HG03064 (cell line): ENCODE data around the gene C19orf25.

Source experiments
- ATAC-seq: cut with Tn5 transposase; IDR thresholded peaks from one replicate; pipeline ENCODE4 v1.9.1; 2021; ENCODE audit warnings: low read depth; ENCODE audit not compliant: unreplicated experiment

The C19orf25 gene

DNA sequence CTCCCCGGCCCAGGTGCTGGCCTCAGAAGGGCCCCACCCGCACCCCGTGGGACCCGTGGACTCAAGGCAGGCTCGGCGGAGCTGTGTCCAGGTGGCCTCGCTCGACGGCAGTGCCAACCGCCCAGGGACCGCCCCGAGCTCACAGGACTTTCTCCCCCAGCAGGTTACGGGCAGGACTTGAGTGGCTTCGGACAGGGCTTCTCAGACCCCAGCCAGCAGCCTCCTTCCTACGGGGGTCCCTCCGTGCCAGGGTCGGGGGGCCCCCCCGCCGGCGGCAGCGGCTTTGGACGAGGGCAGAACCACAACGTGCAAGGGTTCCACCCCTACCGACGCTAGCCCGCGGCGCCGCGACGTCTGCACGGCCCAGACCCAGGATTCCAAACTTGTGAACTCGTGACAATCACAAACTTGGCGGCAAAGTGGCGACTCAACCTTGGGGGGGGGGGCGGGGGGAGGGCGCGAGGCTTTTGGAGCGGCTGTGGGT is 44.4 kb downstream of the C19orf25 start:
- no peak for ATAC-seq

DNA sequence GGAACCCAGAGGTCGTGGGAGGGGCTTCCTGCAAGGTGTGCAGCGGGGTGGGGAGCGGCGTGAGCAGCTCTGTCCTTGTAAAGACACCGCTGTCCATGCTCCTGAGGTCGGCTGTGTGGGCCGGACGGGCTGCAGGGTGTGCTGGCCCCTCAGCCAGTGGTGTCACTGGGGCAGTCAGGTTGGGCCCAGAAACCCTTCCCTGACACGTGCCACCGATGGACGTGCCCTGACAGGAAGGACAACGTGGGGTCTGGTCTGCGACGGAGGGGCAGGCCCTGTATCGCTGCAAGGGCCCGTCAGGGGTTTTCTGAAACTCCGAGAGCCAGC is 45.0 kb downstream of the C19orf25 start:
- ATAC-seq = no peak

DNA sequence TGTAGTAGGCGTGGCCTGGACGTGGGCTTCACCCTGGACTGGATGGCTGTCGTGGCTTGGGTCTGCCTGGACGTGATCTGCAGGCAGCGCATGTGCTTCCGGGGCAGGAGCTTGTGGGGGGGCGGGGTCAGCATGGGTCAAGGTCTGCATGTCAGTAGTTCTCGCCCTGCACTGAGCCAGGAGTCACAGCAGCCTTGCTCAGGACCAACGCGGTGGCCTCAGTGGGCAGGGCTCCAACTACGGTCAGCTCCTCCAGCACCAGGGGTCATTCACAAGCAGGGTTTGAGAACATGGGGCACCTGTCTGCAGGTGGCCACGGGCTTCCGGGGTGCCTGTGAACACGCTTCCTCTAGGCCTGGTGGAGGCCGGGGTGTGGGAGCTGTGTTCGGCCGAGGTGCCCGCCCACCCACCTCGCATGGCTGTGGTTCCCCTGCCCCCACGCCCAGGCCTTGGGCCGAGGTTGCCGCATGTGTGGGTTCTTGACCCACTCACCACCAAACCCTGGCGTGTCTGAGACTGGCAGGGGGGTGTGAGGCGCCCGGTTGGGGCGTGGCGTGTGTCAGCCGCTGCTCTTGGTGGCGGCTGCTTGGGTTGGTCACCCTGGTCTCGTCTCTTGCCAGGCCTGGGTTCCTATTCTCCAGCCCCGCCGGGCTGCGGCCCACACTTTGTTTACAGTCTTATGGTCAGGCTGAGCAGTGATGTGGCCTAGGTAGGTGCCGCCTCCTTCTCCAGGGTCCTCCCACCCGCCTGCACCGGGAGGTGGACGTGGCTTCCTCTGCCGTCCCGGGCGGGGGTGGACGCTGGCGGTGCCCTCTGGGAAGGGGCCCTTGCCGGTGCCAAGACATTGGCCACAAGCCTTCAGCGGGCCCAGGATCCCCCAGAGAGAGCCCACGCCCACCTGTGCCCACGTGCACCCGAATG is 45.6 kb downstream of the C19orf25 start:
- ATAC-seq = no peak

DNA sequence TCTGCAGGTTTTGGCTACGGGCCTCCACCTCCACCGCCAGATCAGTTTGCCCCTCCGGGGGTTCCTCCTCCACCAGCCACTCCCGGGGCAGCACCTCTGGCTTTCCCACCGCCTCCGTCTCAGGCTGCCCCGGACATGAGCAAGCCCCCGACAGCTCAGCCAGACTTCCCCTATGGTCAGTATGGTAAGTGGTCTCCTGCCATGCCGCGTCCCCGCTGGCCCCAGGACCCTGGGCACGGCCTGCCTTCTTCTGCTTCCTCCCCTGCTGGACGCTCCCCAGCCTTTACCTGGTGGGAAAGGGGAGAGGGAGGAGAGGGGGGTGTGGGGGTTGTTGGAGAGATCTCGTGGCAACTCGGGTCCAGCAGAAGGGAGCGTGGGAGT is 46.5 kb downstream of the C19orf25 start:
- no peak for ATAC-seq

DNA sequence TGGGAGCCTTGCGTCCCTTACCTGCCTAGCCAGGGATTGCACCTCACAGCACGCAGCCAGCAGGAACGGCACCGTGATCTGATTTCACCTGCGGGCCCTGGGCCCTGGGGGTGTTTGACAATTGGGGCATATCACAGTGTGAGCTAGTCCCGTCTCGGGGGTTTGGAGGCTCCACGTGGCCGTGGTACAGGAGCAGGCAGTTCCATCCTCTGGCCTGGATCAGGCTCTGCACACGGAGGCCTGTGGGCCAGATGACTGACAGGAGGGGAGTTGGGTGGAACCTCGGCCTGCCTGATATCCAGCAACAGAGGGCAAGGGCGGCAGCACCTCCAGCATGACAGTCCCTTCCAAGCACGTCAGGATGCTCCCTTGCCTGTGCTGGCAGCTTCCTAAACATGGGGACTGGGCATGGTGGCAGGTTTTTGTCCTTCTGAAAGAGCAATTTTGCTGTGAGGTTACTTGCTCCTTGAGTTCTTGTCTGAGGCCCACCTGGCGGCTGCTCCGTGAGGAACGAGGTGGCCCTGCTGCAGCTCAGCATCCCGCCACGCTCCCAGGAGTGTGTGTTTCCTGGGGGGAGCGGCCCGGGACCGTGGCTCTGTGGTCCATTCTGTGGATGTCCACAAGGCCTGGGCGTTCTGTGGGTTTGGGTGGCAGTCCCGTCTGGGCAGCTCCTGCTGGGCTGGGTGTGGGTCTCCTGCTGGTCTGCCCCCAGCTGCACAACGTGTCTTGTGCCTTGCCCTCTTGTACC is 47.1 kb downstream of the C19orf25 start:
- no peak for ATAC-seq

DNA sequence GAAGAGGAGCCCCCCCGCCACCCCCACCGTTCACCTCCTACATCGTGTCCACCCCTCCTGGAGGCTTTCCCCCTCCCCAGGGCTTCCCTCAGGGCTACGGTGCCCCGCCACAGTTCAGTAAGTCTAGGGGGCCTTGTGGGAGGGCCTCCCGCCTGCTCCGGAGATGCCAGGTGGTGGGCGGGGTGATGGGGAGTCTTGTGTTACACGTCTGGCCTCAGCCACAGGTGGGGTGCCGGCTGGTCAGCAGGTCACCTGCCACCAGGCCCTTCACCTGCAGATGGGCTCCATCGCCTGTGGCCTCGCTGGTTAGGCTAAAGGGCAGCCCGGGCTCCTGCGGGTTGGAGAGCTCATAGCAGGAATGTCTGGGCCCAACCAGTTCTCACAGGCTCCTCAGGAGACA is 48.8 kb downstream of the C19orf25 start:
- ATAC-seq = no peak

DNA sequence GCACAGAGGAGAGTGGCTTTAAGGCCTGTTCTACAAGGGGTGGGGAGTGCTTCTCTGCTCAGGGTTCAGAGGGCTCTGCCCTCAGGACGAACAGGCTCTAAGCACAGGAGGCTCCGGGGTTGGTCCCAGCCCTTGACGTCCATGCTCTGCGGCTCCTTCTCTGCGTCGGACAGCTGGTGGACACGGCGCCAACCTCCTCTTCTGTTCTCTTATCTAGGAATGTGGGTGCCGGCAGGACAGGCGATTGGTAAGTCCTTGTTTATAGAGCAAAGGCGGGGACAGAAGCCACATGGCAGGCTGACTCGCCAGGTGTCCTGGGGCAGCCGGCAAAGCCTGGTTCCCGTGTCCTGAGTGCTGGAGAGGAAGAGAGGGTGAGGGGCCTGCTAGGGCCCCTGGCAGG is 49.3 kb downstream of the C19orf25 start:
- no peak for ATAC-seq

DNA sequence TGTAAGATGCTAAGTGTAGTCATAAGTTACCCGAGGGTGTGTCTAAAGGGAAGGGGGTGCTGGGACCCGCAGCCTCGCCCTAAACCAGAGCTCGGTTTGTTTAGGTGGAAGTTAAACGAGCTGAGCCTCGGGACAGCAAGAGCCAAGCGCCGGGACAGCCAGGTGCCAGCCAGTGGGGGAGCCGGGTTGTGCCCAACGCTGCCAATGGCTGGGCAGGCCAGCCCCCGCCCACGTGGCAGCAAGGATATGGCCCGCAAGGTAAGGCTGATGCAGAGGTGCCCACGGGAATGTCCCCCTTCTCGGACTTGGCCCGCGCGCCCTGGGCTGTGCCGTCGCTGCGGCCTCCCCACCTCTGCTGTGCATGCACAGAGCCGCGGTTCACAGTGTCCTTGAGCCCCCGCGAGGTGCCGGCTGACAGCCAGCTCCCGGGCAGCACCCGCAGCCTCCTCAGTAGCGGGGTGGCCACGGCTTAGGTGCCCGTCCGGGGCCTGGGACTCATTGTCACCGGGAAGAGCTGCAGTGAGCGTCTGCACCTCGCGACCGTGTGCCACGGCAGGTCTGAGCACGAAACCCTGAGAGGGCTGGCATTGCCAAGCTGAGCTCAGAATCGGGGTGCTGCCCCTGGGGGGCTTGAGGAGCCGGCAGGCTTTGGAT is 50.1 kb downstream of the C19orf25 start:
- ATAC-seq = no peak

DNA sequence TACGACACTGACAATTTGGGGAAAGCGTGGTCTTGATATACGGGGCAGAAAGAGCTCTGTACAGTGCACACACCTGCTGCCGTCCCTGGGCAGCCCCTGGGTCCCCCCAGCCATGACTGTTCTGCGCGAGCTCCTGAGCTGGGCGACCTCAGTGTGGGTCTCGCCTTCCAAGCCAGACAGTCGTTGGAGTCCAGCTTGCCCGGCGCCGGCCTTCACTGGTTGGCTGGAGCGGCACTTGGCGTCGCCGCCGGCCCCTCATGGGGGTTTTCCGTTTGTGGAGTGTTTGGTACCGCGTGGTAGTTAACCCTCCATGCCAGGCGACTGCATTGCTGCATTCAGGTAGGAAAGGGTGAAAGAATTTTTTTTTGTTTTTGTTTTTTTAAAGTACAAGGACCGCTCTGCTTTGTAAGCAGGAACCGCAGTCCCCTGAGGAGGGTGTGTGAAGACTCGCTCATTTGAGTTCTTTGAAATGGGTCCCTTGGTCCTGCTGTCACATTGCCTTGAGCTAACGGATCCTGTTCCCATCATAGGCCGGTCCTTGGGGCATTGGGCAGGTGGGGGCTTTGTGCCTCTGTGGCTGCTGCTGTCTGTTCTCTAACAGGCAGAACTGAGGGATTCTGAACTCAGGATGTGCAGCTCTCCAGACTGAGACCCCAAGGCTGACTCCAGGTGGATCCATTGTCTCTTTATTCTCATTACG is 51.6 kb downstream of the C19orf25 start:
- no peak for ATAC-seq

DNA sequence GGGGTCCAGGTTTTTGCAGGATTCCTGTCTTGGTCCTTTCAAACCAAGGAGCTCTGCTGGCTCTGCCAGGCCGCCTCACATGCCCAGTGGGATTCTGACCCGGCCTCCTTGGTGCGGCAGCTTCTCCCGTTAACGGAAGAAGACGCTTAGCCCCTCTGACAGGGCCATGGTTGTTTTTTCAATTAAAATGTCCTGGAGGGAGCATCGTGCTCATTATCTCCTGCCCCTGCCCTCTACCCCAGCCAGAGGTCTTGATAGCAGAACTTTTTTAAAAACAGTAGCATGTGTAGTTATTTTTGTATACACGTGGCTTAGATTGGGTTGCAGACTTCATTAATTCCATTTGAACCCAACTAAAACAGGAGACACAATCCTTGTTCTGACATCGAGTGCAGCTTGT is 52.3 kb downstream of the C19orf25 start:
- no peak for ATAC-seq

DNA sequence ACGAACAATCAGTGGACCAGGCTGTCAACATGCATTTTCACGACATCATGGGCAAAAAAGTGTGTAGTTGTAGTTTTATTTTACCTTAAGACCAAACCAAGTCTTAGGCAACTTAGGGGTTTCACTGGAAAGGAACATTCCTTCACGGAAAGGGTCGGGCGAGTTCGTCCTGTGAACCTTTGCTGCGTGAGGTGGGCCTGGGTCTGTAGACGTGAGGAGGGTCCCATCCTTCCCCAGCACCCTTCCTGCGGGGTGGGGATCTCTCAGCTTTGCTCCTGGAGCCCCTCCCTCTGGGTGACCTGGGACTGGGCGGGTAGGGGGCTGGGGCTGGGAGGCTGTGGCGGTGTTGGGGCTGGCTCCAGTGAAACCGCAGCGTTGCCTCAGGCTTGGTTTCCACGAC is 53.1 kb downstream of the C19orf25 start:
- ATAC-seq = no peak

DNA sequence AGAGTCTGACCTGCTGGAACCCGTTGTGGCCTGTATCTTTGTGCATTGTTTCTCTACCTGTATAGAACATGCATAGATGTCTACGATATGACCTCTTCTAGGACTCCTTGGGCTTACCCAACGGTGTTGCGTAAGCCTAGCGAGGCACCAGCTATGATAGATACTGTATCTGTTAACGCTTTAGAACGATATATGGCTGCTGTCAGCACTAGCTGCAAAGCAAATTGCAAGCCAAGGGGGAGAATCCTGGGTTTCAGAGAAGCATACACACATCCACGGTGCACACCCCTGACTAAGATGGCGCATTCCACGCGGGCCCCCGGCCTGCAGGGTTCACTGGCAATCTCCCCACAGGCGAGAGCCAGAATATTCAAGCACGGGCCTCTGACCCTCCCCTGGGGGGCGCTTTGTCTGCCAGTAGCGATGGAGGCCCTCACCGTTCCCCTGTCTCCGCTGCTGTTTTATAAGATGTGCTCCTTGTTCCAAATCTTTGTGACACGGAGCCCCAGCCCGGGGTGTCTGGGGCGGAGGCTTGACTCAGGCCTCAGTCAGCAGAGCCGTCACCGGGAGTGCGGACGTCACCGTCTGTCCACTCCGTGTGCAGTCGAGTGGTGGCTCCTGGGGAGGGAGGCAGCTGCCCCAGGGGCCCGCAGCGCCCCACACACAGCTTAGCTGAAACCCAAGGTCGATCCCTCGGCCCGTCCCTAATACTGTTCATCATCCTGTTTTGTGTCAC is 53.7 kb downstream of the C19orf25 start:
- ATAC-seq = no peak

DNA sequence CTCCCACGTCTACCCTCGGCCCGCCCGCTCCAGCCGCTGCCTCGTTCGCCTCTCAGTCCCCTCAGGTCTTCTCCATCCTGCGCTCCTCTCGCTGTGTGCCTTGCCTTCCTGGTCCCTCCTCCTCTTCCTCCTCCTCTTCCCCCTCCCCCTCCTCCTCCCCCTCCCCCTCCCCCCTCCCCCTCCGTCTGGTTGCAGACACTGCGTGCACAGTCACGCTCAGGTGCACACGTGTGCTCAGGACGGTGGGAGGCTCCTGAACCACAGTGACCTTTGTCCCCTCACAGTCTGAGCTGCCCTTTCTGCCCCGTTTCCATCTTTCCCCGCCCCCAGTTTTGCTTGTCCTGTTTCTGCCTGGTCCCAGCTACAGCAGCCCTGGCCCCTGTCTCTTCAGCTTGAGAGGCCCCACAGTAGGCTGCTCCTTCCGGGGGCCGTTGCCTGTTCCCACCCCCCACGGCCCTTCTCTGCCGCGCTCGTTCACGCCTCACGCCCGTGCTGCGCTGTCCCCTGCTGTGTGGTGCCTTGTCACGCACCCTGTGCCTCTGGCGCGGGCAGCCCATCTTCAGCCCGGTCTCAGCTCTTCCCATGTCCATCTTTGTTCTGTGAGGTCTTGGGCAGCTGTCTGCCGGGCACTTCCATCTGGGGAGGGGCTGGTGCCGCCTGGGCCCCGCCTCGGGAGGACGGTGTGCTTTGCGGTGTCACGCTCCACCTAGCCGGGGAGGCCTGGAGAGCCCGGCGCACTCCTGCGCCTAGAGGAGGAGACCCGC is 54.6 kb downstream of the C19orf25 start:
- ATAC-seq = no peak

DNA sequence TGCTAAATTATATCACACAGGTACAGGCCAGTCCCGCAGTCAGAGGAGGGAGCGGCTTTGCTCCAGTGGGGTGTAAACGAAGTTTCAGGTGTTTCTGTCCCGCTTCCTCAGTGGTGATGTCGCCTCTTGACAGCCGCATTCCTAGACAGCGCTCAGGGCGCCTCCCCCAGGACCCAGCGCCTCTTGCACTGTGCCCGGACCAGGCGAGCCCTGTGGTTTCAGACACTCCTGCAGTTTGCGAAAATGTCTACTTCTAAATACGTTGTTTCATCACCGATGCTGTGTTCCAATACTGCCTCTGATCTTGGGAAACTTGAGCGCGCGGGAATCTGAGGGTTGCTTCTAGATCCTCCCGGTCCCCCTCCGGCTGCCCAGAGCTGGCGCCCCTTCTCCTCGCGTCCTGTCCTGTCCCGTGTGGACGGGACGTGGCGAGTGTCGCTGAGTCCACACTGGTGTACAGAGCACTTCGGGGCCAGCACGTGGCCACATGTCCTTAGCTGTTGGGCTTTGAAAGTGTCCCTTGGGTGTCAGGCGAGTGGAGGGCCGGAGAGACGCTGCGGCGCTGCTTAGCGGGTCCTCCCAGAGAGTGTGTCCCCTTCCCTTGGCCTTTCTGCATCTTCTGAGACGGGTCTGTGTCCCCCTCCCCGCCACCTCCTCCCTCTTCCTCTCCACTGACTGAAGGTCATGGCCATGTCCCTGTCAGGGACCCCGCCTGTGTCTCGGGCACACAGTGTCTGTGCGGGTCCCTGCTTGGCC is 55.4 kb downstream of the C19orf25 start:
- no peak for ATAC-seq
